Measurements from ENCODE around the gene HOXC11. TPM values are rescaled to one million over a fixed set of nuclear protein-coding genes. Genes with fewer than 3 reads are reported as not detected.

The HOXC11 gene
- total RNA-seq, 1 experiment from 2014 or later = 5.7 TPM

DNA sequence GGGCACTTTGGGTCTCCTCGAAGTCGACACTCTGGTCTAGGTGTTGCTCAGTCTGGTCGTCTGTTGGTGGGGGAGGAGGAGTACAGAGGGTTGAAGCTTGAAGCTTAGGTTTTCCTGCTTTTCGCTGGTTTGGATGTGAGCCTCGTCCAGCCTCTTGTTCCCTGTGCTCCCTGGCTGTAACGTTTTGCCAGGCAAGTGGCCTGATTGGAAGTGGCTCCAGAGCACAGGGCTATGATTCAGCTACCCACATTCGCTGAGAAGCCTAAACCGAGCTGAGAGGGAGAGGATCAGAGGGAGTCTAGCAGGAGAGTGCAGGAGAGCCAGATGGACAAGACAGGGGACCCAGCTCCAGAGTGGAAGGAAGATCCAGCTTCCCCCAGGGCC, 18.1 kb downstream of the HOXC11 start:
- POLR2A ChIA-PET (ENCODE audit: low non-redundant PET) = no interaction called here
- CTCF ChIA-PET = no interaction called here
- peaks cover 82% of the 10 kb centered on the region for H3K4me1 ChIP-seq (ENCODE audit: insufficient read depth, low read length, poor library complexity, severe bottlenecking)
- BruUV-seq (replicated peaks) = no TSS peak
- no peak overlapping the region for H3K4me3 ChIP-seq (ENCODE audit: low read depth, low read length, poor library complexity, severe bottlenecking)
- intact Hi-C loops (cut with micrococcal nuclease; ENCODE audit: unreplicated experiment) = no loop called here
- H3K9me3 ChIP-seq (ENCODE audit: low read depth, low read length, poor library complexity, severe bottlenecking) = no peaks in the 10 kb centered on the region
- TF ChIP-seq, protein P1, sequence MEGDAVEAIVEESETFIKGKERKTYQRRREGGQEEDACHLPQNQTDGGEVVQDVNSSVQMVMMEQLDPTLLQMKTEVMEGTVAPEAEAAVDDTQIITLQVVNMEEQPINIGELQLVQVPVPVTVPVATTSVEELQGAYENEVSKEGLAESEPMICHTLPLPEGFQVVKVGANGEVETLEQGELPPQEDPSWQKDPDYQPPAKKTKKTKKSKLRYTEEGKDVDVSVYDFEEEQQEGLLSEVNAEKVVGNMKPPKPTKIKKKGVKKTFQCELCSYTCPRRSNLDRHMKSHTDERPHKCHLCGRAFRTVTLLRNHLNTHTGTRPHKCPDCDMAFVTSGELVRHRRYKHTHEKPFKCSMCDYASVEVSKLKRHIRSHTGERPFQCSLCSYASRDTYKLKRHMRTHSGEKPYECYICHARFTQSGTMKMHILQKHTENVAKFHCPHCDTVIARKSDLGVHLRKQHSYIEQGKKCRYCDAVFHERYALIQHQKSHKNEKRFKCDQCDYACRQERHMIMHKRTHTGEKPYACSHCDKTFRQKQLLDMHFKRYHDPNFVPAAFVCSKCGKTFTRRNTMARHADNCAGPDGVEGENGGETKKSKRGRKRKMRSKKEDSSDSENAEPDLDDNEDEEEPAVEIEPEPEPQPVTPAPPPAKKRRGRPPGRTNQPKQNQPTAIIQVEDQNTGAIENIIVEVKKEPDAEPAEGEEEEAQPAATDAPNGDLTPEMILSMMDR (conservative IDR thresholded peaks at IDR 0.05; ENCODE audit: low read depth, low read length) = no peak
- no peak for TF ChIP-seq EZH2 (IDR thresholded peaks at IDR 0.05; ENCODE audit: borderline replicate concordance, low read depth, low read length, poor library complexity, severe bottlenecking)
- no peaks in the 10 kb centered on the region for H3K36me3 ChIP-seq (ENCODE audit: insufficient read depth, low read length, poor library complexity, severe bottlenecking)
- no peaks in the 10 kb centered on the region for H3K27me3 ChIP-seq (replicated peaks; ENCODE audit: insufficient read depth, low read depth, low read length, poor library complexity)
- no peak for DNase-seq (ENCODE audit: low spot score)
- H3K27ac ChIP-seq (ENCODE audit: low read depth, low read length, poor library complexity, severe bottlenecking) = peak overlapping the region; percentile 19

DNA sequence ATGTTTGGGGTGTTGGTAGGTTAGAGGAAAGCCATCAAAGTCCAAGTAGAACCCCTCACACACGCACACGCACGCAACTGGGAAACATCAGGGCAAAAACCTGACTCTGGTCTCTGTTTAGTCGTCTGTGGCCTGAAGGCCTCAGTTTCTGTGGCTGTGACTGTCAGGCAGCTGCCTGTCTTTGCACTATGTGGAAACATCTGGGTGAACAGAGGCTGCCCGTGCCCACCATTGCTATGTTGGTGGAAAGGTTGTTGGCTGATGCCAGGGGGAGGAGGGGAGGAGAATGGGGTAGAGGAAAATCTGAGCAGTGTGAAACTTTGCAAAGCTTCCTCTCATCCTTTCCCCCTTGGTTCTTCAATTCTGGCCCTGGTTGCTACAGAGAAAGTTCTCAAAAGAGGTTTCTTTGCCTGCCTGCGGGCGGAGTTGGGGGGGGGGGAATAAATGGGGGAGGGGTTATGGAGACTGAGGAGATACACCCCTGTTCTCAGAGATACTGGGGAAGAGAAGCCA, 19.5 kb downstream of the HOXC11 start:
- H3K9me3 ChIP-seq (ENCODE audit: low read depth, low read length, poor library complexity, severe bottlenecking) = no peaks in the 10 kb centered on the region
- DNase-seq (ENCODE audit: low spot score) = no peak
- H3K4me1 ChIP-seq (ENCODE audit: insufficient read depth, low read length, poor library complexity, severe bottlenecking) = peaks cover 85% of the 10 kb centered on the region
- intact Hi-C loops (cut with micrococcal nuclease; ENCODE audit: unreplicated experiment) = no loop called here
- no peaks in the 10 kb centered on the region for H3K27me3 ChIP-seq (replicated peaks; ENCODE audit: insufficient read depth, low read depth, low read length, poor library complexity)
- no peaks in the 10 kb centered on the region for H3K36me3 ChIP-seq (ENCODE audit: insufficient read depth, low read length, poor library complexity, severe bottlenecking)
- BruUV-seq (replicated peaks) = no TSS peak
- no peak for TF ChIP-seq EZH2 (IDR thresholded peaks at IDR 0.05; ENCODE audit: borderline replicate concordance, low read depth, low read length, poor library complexity, severe bottlenecking)
- TF ChIP-seq, protein P1 (conservative IDR thresholded peaks at IDR 0.05; ENCODE audit: low read depth, low read length) = no peak
- H3K27ac ChIP-seq (ENCODE audit: low read depth, low read length, poor library complexity, severe bottlenecking) = no peak overlapping the region
- ChIA-PET CTCF (interaction anchor here (0.5 kb wide), 1 partner anchor 89 kb away, joined by 4 read pairs; no protein-coding TSS in a partner anchor), POLR2A (ENCODE audit: low non-redundant PET) (no interaction called here)
- H3K4me3 ChIP-seq (ENCODE audit: low read depth, low read length, poor library complexity, severe bottlenecking) = no peak overlapping the region

DNA sequence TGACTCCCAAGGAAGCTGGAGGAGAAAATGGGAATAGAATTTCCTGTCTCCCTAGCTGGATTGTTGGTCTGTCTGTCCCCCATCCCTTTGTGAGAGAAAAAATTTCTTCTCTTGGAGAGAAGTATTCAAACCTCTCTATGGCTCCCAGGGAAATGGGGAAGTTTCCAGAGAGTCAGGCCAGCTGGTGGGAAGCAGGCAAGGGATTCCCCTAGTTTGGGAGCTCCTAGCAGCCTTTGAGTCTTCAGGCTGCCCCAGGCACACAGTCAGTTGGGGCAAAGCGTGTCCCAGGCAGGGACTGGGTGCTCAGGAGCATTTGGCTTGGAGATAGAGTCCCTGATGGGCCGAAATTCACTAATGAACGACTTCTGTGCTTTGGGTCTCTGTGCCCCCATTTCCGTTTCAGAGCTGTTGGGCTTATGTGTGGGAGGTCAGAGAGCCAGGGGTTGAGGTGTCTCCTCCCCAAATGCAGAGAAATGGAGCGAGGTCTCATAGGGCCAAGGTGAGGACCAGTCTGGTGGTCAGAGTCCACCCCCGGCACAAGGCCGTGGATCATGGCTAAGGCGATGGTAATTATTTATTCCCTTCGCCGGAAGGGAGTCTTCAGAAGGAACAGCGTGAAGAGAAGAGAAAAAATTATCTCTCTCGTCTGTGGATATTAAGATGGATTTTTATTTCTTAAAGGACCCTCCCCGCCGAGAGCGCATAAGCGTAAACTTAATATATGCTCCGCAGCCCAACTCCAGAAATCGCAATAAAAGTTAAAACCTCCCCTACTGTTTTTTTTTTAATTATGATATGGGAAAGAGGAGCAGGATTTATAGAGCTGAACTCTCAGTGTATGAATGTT, 20.5 kb downstream of the HOXC11 start:
- BruUV-seq (replicated peaks) = no TSS peak
- Histone ChIP-seq H3K4me3 (ENCODE audit: low read depth, low read length, poor library complexity, severe bottlenecking) (peak overlapping the region; percentile 70), H3K9me3 (ENCODE audit: low read depth, low read length, poor library complexity, severe bottlenecking) (no peaks in the 10 kb centered on the region), H3K4me1 (ENCODE audit: insufficient read depth, low read length, poor library complexity, severe bottlenecking) (peaks cover 85% of the 10 kb centered on the region), H3K27ac (ENCODE audit: low read depth, low read length, poor library complexity, severe bottlenecking) (peak overlapping the region; percentile 98), H3K36me3 (ENCODE audit: insufficient read depth, low read length, poor library complexity, severe bottlenecking) (no peaks in the 10 kb centered on the region), H3K27me3 (replicated peaks; ENCODE audit: insufficient read depth, low read depth, low read length, poor library complexity) (no peaks in the 10 kb centered on the region)
- TF ChIP-seq, protein P1 (conservative IDR thresholded peaks at IDR 0.05; ENCODE audit: low read depth, low read length) = no peak
- no peak for TF ChIP-seq EZH2 (IDR thresholded peaks at IDR 0.05; ENCODE audit: borderline replicate concordance, low read depth, low read length, poor library complexity, severe bottlenecking)
- CTCF ChIA-PET = no interaction called here
- DNase-seq (ENCODE audit: low spot score) = no peak
- intact Hi-C loops (cut with micrococcal nuclease; ENCODE audit: unreplicated experiment) = no loop called here
- POLR2A ChIA-PET (ENCODE audit: low non-redundant PET) = interaction anchor here (0.8 kb wide), 1 partner anchor 19 kb away, joined by 3 read pairs; no protein-coding TSS in a partner anchor
